SK-N-SH (cell line): Measurements from ENCODE around the gene CDHR2.
"Not testable (repeated sequence)": the region's sequence is repeated elsewhere in the genome, so short reads cannot be mapped to it uniquely, and the experiment has no call there.

Source experiments
- CTCF ChIP-seq: fragments of 200-600 bp; sonication (generic); IDR thresholded peaks from 2 replicates; pipeline ENCODE4 v1.6.1; 2017; ENCODE audit warnings: antibody characterized with exemption, mild to moderate bottlenecking, moderate library complexity
- ELF1 ChIP-seq: IDR thresholded peaks from 2 replicates; pipeline ENCODE4 v1.4.0; 2012
- EP300 ChIP-seq, 2 experiments: IDR thresholded peaks; 2 replicates each; pipeline versions ENCODE4 v1.4.0 to v1.6.1; 2012; ENCODE audit warnings: borderline replicate concordance in 1 of 2, low read depth in 1 of 2, low read length in 1 of 2
- EZH2phosphoT487 ChIP-seq: fragments of 200-600 bp; sonication (generic); IDR thresholded peaks from 2 replicates; pipeline ENCODE4 v1.6.1; 2017; ENCODE audit warnings: low read depth, mixed run types, mild to moderate bottlenecking, antibody characterized with exemption, moderate library complexity, borderline replicate concordance
- GATA2 ChIP-seq: sonication (generic); formaldehyde crosslinking; IDR thresholded peaks from 2 replicates; pipeline ENCODE4 v1.5.0; 2020; ENCODE audit warnings: mild to moderate bottlenecking, missing genetic modification reagents
- NRF1 ChIP-seq: IDR thresholded peaks from 2 replicates; pipeline ENCODE4 v1.6.1; 2012; ENCODE audit warnings: low read depth, mild to moderate bottlenecking, low read length
- POLR2AphosphoS5 ChIP-seq: IDR thresholded peaks from 2 replicates; pipeline ENCODE4 v1.6.1; 2012; ENCODE audit warnings: low read depth, low read length
- RAD21 ChIP-seq: IDR thresholded peaks from 2 replicates; pipeline ENCODE4 v1.6.1; 2012; ENCODE audit warnings: mild to moderate bottlenecking, low read length
- RFX5 ChIP-seq: IDR thresholded peaks from 2 replicates; pipeline ENCODE4 v1.6.1; 2012; ENCODE audit warnings: mild to moderate bottlenecking, improper control_type of control experiment, low read length
- RXRA ChIP-seq: IDR thresholded peaks from 2 replicates; pipeline ENCODE4 v1.4.0; 2012; ENCODE audit warnings: low read depth, mild to moderate bottlenecking, borderline replicate concordance
- SMC3 ChIP-seq: IDR thresholded peaks from 2 replicates; pipeline ENCODE4 v1.6.1; 2012; ENCODE audit warnings: low read depth, low read length, improper control_type of control experiment
- TAF1 ChIP-seq: IDR thresholded peaks from 2 replicates; pipeline ENCODE4 v1.6.1; 2012; ENCODE audit warnings: low read depth, mild to moderate bottlenecking, low read length, moderate library complexity, borderline replicate concordance

DNA sequence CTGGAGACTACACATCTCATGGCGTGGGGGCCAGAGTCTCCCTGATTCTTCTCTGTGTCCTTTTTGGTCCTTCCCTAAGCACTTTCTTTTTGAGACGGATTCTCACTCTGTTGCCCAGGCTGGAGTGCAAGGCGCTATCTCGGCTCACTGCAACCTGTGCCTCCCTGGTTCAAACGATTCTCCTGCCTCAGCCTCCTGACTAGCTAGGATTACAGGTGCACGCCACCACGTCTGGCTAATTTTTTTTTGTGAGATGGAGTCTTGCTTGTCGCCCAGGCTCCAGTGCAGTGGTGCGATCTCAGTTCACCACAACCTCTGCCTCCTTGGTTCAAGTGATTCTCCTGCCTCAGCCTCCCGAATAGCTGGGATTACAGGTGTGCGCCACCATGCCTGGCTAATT is 1.8 kb downstream of the CDHR2 start:
- TF ChIP-seq RAD21; POLR2AphosphoS5; TAF1; GATA2 (CRISPR knock-in tag); EP300 (IDR thresholded peaks at IDR 0.05; ENCODE audit: borderline replicate concordance in 1 of 2, low read depth in 1 of 2, low read length in 1 of 2); CTCF; NRF1; ELF1; RXRA; EZH2phosphoT487; SMC3; RFX5: not testable (repeated sequence)
